ENCODE results near the gene SIRPB2.
"Not testable (repeated sequence)": the region's sequence is repeated elsewhere in the genome, so short reads cannot be mapped to it uniquely, and the experiment has no call there.

Gene SIRPB2

DNA sequence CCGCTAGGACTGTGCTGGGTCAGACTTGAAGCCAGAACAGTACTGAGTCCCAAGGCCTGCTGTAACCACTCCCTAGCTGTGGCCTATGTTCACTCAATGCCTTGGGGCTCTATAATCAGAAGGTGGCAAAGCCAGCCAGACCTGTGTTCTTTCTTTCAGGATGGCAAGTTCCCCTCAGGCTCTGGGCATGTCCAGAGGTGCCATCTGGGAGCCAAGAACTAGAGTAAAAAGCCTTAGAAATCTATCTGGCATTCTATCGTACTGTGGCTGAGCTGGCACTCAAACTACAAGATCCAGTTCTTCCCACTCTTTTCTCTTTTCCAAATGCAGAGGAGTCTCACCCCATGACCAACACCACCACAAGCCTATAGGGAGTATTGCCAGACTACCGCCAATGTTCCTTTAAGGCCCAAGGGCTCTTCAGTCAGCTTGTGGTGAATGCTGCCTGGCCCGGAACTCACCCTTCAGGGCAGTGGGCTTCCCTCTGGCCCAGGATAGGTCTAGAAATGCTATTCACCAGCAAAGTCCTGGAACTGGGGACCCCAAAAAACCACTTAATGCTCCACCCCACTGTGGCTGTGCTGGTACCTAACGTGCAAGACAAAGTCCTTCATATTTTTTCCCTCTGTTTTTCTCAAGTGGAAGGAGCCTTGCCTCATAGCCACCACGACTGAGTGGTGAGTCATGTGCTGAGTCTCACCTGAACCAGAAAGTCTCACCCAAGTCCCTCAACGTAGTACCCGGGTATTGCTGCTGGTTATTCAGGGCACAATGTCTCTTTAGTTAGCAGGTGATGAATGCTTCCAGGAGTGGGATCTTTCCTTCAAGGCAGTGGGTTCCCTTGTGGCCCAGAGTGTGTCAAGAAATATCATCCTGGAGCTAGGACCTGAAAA, 8.6 kb upstream of the SIRPB2 start:
- no peak for DNase-seq

DNA sequence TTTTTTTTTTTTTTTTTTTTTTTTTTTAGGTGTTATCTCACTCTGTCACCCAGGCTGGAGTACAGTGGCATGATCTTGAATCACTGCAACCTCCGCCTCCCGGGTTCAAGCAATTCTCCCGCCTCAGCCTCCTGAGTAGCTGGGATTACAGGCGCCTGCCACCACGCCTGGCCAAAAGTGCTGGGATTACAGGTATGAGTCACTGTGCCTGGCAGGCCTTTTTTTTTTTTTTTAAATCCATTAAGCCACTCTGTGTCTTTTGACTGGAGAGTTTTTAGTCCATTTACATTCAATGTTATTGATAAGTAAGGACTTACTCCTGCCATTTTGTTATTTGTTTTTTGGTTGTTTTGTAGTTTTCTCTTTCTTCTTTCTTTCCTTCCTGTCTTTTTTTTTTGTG, 6.2 kb upstream of the SIRPB2 start:
- not testable (repeated sequence) for DNase-seq

DNA sequence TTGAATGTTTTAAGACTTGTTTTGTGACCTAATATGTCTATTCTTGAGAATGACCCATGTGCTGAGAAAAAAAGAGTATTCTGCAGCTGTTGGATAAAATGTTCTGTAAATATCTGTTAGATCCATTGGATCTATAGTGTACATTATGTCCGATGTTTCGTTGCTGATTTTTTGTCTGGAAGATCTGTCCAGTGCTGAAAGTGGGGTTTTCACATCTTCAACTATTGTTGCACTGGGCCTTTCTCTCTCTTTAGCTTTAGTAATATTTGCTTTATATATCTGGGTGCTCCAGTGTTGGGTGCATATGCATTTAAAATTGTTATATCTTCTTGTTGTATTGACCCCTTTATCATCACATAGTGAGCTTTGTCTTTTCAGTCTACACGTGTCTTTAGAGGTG, 5.7 kb upstream of the SIRPB2 start:
- DNase-seq = no peak

GRCh38 chr20:1494436-1494835, 3.2 kb upstream of the SIRPB2 start:
- DNase-seq = no peak

- no peak for DNase-seq
These were observed 2.3 kb upstream of the SIRPB2 start for GRCh38 chr20:1493536-1493935.

DNA sequence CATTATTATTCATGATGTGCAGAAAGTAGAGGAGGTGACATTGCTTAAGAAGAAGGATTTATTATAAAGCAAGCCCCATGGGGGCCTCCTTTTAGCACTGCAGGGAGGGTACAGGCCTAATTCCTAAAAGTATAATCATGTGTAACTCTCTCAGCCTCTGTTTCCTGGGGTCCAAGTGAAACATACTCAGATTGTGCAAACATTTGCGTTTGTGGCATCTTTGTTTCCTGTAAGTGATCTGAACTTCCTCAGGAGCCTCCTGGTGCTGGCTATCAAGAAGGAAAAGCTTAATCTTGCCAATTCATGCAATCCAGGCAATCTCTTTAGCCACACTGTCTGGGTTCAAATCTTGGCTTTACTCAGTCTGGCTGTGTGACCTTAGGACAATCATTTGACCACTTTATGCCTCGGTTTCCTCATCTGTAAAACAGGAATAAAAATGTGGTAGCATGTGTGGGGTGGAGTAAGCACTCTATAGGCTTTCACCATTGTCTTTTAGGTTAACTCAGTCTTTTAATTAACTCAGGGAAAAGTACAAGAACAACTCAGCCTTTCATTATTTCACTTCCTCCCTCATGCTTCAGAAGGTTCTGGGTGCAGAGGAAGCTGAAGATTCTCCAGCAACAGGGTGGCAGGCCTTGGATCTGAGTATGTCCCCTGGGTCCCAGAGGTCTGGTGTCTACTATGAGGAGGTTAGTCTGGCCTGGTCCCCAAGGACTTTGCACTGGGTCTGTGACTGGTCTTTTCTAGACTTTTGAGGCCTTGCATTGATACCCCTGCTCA, 831 bp upstream of the SIRPB2 start:
- no peak for DNase-seq

DNA sequence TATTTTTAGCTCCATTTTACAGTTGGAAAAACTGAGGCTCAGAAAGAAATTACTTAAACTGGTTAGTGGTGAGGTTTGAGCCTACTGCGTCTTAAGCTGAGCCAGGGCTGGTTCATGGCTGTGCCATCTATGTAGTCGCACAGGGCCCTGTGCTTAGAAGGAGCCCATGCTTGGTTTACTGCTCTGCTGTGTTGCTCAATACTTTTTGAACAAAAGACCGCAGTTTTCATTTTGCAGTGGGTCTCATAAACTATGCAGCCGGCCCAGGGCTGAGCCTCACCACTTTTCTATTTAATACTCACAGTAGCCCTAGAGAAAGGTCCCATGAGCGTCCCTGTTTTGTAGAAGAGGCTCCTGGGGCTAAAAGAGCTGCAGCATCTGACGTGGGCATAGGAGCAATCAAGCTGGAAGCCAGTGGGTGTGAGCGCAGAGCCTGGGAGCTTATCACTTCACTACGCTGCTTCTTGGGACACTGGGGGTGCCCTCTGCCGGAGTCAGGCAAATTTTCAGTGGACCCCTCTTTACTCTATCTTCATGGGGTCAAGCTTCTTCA, 501 bp downstream of the SIRPB2 start:
- no peak for DNase-seq

DNA sequence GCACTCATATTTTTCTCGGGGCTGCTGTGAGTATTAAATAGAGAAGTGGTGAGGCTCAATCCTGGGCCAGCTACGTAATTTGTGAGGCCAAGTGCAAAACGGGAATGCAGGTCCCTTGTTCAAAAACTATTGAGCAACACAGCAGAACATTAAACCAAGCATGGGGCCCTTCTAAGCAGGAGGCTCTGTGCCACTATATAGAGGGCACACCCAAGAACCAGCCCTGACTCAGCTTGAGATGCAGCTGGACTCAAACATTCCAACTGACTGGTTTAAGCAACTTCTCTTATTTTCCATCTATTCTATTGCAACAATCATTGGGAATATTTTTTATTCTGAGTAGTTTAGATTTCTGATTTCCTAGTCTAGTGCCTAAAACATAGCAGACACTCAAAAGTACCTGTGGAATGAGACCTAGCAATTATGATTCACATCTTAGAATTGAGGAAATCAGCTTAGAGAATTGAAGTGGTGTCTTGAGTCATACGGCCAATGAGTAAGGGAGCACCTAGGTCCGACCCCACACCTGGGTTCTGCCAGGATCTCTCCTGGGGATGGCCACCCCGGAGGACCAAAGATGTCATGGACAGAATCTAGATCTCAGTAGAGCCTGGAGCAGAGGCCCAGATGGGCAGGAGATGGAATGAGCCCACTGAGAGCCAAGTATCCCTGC, 1.3 kb downstream of the SIRPB2 start:
- no peak for DNase-seq

DNA sequence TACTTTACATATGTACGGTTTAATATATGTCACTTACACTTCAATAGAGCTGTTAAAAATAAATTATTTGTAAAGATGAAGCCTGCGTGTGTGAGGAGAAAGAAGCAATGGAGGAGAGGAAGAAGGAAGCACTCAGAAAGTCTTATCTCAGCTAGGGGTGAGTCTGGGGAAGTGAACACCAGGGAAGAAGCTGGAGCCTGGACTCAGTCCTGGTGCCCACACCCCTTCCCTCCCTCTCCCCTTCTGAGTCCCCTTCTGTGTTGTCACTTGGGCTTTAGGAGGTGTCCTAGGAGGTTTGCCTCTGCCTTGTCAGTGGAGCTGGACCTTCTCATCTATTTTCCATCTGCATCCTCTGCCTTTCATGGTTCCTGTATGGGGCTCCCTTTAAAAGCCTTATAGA, 1.9 kb downstream of the SIRPB2 start:
- DNase-seq = no peak

- no peak for DNase-seq
These were observed 4.7 kb downstream of the SIRPB2 start for GRCh38 chr20:1486566-1486965.

DNA sequence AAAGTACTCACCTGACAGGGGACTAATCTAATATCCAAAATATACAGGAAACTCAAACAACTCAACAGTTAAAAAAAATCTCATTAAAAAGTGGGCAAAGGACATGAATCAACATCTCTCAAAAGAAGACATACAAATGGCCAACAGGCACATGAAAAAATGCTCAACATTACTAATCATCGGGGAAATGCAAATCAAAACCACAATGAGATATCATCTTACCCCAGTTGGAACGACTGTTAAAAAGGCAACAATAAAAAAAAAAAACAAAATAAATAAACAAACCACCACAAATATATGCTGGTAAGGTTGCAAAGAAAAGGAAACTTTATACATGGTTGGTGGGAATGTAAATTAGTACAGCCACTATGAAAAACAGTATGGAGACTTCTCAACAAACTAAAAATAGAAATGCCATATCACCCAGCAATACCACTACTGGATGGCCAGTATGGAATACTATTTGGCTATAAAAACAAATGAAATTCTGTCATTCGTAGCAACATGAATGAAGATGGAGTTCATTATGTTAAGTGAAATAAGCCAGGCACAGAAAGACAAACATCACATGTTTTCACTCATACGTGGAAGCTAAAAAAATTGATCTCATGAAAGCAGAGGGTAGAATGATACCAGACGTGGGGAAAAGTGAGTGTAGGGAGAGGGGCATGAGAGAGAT, 6.6 kb downstream of the SIRPB2 start:
- DNase-seq = no peak

DNA sequence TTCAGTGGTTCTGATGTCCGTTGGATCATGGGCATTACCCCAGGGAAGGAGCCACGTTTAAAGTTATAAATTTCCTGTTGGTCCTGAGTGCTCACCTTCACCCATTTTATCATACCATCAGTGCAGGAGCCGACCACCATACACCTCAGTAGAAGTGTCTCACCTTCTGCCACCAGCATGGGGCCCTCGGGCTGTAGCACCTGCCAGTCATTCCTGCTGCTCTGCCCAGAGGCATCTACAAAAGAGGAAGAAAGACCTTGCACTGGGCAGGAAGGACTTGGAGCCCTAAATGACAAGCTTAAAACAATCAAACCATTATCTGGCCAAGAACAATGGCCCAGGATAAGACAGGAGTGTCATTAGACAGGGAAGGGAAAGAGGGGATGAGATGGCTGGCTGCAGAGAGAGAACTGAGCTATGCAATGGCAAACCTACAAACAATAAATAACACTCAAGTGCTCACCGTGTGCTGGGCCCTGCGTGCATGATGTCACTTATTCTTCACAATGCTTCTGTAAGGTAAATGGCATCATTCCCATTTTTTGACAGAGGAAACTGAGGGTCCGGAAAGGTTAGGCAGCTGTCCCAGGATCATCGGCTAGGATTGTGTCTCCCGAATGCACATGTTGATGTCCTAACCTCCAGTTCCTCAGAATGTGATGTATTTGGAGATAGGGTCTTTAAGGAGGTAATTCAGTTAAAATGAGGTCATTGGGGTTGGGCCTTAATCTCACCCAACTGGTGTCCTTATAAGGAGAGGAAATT, 11.2 kb downstream of the SIRPB2 start:
- DNase-seq = no peak

GRCh38 chr20:1478566-1478965, 12.7 kb downstream of the SIRPB2 start:
- DNase-seq = no peak

DNA sequence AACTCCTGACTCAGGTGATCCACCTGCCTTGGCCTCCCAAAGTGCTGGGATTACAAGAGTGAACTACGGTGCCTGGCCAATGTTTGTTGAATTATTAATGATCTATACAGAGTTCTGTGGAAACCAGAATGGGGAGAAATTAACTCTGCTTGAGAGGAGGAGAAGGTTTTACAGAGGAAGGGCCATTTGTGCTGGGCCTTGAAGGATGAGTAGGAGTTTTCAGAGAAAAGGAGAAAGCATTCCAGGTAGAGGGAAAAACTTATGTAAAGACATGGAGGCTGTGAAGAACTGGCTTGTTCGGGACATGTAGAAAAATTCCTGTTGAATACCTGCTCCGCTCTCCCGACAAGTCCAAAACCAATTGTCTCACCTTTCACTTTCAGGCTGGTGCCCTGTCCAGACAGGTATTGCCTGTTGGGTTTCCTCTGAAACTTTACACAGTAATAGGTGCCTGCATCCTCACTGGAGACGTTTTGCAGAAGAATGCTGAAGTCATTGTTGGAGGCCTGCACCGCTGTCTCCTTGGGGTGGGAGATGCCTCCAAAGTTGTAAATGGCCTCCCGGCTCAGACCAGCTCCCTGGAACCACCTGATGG, 13.2 kb downstream of the SIRPB2 start:
- DNase-seq = no peak

- DNase-seq = no peak
These were observed 16.2 kb downstream of the SIRPB2 start for GRCh38 chr20:1474817-1475603.

DNA sequence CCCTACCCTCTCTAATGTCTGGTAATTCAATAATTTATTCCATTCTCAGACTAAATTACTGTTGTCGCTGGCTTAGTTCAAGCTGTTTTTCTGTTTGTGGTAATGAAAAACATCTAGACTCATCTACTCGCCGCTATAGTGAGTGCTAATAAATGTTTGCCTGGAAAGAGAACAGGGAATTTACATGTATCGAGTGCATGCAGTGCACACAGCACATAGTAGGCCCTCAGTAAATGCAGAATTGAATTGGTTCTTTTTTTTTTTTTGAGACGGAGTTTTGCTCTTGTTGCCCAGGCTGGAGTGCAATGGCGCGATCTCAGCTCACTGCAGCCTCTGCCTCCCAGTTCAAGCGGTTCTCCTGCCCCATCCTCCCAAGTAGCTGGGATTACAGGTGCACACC, 16.9 kb downstream of the SIRPB2 start:
- DNase-seq = no peak

GRCh38 chr20:1473246-1474220, 17.7 kb downstream of the SIRPB2 start:
- DNase-seq = peak; percentile 25

- DNase-seq = no peak
These were observed 18.5 kb downstream of the SIRPB2 start for GRCh38 chr20:1472556-1473245.

DNA sequence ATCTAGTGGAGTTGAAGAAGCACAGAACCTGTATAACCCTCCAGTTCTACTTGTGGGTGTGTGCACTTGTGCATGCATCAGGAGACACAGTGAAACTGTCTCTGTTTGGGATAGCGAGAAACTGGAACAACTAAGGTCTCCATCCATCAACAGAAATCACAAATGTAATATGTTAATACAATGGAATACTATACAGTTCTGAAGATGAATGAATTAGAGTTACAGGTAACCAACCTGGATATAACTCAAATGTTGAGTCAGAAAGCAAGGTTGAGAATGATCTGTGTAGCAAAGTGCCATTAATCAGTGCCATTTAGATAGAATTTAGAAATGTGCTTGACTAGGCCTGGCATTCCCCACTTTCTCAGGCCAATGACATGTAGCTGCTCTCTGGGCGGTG, 20.0 kb downstream of the SIRPB2 start:
- DNase-seq = no peak
